IPS-18c (cell line): ENCODE measurements around the gene RNASEL.
A peak's percentile ranks its signal among the peaks of the same experiment; 100 is the strongest.
"Not testable (repeated sequence)": the region's sequence is repeated elsewhere in the genome, so short reads cannot be mapped to it uniquely, and the experiment has no call there.

Experiments
- H3K4me3 ChIP-seq: 2 replicates; pipeline ENCODE4 v1.7.0; 2013; ENCODE audit warnings: low read depth, mild to moderate bottlenecking, low read length, moderate library complexity; ENCODE audit not compliant: insufficient read depth
- H3K9me3 ChIP-seq: one replicate; pipeline ENCODE4 v1.6.1; 2013; ENCODE audit warnings: mild to moderate bottlenecking, low read length, moderate library complexity; ENCODE audit not compliant: control insufficient read depth, insufficient read depth

The RNASEL gene, protein sequence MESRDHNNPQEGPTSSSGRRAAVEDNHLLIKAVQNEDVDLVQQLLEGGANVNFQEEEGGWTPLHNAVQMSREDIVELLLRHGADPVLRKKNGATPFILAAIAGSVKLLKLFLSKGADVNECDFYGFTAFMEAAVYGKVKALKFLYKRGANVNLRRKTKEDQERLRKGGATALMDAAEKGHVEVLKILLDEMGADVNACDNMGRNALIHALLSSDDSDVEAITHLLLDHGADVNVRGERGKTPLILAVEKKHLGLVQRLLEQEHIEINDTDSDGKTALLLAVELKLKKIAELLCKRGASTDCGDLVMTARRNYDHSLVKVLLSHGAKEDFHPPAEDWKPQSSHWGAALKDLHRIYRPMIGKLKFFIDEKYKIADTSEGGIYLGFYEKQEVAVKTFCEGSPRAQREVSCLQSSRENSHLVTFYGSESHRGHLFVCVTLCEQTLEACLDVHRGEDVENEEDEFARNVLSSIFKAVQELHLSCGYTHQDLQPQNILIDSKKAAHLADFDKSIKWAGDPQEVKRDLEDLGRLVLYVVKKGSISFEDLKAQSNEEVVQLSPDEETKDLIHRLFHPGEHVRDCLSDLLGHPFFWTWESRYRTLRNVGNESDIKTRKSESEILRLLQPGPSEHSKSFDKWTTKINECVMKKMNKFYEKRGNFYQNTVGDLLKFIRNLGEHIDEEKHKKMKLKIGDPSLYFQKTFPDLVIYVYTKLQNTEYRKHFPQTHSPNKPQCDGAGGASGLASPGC

DNA sequence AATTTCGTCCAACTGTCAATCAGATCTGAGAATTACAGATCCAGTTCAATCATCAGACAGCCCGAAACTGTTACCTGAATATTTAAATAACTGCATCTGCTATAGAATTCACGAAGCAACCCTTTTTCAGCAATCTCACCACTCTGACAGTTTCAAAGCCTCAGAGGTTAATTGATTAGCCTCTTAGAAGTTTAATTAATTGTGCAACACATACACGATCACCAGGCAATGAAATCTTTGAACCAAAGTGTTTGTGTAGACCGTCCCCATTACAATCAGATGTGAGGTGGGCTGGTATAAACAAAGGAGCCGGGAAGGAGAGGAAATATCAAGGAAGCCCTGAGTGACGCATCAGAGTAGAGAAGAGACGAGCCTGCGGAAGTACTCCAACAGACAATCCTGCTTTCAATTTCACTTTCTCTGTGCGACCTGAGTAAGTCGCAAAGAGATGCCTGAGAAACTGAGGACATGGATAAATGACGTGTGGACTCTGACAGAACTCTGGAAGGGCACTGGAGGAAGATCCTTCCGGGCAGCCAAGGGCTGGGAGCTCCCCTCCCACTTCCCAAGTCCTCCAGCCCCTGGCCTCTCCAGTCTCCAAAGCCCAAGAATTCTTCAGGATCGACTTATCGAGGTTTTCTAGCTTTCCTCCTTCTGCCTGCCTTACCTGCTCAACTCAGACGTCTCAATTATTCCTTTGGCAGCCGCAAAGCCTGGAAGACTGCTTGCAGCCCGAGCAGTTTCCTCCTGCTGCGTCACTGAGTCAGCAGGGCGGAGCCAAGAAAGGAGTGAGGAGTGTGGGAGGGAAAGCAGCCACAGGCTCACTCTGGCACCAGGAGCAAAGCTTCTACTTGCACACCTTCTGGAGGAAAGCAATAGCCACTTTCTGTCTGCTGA is at the start of gene RNASEL:
Gene RNASEL (minus strand): TSS at position 757 of the 897 bp plus-strand sequence. CDS start 2,450 bp downstream, outside the sequence.
- Histone ChIP-seq H3K9me3 (no peaks in the 10 kb centered on the region), H3K4me3 (peak within 1 kb of the TSS; percentile 53)

DNA sequence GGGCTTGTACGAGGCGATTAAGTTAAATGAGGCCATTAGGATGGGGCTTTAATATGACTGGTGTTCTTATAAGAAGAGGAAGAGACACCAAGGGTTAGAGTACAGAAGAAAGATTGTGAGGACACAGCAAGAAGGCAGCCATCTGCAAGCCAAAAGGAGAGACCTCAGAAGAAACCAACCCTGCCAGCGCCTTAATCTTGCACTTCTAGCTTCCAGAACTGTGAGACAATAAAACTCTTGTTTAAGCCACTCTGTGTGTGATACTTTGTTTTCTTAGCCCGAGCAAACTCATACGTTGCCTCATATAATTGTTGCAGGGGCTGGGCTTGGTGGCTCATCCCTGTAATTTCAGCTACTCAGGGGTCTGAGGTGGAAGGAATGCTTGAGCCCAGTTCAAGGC is 48.7 kb upstream of the RNASEL start:
- H3K4me3 ChIP-seq, result no peak overlapping the region

DNA sequence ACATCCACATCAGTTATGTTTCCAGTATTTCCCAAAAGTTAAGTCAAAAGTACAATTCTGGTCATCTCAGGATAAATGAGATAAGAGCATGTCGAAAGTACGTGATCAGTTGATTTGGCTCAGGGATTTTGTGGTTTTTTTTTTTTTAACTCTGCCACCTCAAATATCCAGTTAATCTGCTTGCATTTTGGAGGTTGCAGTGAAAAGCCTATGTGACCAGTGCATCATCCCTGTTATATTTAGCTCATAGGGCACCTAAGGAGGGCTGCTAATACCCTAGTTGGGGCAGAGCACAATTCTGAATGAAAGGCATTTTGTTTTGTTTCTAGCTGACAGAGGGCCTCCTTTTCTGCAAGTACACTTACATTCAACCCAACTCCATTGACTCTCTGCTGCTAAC is 46.8 kb upstream of the RNASEL start:
- H3K9me3 ChIP-seq, result no peaks in the 10 kb centered on the region
- no peak overlapping the region for H3K4me3 ChIP-seq

More for the DNA sequence above, 48.7 kb upstream of the RNASEL start:
- H3K9me3 ChIP-seq, result no peaks in the 10 kb centered on the region

DNA sequence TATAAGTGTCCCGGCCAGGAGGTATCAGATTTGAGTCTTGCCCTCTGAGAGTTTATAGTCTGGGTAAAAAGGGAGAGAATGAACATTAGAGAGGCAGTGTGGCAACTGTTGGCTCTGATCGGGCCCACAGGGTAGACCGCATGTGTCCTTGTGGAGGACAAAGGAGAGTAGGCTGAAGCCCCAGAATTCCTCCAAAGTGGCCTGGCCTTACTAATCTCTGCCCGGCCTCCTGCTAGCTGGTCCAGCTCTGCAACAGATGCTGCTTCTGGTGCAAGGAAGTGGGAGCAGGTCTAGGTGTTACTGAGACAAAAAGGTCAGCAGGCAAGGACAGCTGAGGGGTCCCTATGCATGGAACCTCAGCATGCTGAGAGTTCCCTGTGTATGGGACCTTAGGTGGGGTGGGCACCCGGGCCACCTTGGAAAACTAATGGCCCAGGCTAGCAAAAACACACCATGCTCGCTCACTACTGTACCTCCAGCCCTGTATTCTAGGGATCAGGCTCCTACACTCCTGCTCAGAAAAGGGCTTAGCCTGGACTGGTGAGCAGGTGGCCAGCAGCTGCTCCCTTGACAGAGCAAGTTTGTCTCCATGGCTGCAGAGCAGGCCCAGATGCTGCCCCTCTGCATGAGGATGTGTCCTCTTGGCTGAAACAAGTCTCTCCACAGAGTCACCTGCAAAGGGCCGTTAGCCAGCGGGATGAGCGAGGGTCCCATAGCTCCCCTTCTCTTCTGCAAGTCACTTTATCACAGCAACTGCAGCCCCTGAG is 45.4 kb upstream of the RNASEL start:
- Histone ChIP-seq H3K9me3 (no peaks in the 10 kb centered on the region), H3K4me3 (no peak overlapping the region)

DNA sequence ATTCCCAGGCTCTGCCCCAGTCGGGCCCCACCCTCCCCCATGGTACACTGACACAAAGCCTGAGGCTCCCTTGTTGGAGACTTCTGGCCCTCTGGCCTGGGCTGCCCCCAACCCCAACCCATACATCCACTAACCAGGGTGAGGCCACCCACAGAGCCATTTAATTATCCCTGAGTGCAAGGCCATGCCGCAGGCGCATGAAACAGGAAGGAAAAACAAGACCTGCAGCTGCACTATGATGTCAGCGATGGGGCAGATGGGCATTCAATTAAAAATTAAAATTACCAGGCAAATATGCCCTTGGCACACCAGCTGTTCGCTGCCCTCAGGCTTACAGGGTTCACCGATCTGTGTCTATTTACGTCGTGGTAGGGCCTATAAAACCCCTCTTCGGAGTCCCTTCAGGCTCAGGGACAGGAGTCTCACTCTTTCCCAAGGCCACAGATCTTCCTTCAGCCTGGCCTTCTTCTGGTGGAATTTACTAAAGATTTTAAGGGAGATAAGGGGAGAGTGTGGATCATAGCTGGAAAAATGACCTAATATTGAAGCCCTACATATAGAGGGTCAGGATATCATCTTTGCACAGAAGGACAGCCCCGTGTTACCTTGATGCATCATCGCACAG is 44.7 kb upstream of the RNASEL start:
- no peaks in the 10 kb centered on the region for H3K9me3 ChIP-seq
- no peak overlapping the region for H3K4me3 ChIP-seq

DNA sequence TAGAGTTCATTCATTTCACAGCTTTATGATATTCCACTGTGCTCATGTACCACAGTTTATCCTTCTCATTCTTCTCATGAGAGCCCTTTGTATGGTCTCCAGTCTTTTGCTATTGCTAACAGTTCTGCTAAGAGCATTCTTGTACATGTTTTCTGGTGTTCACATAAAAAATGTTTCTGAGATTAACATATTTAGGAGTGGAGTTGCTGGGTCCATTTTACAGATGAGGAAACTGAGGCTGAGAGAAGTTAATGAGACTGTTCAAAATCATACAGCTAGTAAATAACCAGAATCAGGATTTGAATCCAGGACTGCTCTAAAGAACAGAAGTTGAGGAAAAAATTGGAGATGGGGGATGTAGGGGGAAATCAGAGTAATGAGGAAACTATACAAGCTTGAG is 44.0 kb upstream of the RNASEL start:
- H3K4me3 ChIP-seq, result no peak overlapping the region
- H3K9me3 ChIP-seq, result no peaks in the 10 kb centered on the region

DNA sequence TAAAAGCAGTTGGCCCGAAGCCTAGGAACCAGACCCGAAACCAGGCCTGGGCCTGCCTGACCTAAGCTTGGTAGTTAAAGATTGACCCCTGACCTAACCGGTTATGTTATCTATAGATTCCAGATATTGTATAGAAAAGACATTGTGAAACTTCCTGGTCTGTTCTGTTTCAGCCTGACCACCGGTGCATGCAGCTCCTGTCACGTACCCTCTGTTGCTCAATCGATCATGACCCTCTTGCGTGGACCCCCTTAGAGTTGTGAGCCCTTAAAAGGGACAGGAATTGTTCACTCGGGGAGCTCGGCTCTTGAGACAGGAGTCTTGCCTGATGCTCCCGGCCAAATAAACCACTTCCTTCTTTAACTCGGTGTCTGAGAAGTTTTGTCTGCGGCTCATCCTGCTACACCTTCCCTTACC is 43.4 kb upstream of the RNASEL start:
- not testable (repeated sequence) for H3K4me3 ChIP-seq, H3K9me3 ChIP-seq

DNA sequence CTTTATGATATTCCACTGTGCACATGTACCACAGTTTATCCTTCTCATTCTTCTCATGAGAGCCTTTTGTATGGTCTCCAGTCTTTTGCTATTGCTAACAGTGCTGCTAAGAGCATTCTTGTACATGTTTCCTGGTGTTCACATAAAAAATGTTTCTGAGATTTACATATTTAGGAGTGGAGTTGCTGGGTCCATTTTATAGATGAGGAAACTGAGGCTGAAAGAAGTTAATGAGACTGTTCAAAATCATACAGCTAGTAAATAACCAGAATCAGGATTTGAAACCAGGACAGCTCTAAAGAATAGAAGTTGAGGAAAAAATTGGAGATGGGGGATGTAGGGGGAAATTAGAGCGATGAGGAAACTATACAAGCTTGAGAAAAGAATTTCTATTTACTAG is 42.9 kb upstream of the RNASEL start:
- H3K4me3 ChIP-seq, result no peak overlapping the region
- no peaks in the 10 kb centered on the region for H3K9me3 ChIP-seq

DNA sequence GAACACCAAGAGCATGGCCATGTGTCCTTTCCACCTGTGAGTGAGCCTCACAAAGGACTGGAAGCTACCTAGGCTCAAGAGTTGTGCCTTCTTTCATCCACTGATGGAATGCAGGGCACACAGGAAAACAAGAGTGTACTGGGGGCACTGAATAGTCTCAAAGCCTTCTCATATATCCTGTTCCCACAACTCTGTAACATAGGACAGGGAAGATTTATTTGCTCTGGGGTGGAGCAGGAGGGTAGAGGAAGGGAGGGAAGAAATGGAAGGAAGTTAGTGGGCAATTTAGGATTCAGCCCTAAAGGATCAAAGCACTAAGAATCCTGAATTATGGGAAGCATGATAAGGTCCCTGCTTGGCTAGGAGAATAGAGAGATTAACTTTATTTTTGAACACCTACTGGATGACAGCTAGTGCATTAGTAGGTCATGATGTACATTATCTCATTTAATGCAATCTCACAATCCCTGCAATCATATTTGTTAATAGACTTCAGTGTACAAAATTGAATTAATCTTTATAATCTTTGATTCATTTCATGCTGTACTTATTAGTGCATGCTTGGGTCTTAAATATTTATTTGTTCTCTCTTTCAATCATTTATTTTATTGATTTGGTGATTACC is 42.1 kb upstream of the RNASEL start:
- Histone ChIP-seq H3K4me3 (no peak overlapping the region), H3K9me3 (no peaks in the 10 kb centered on the region)

DNA sequence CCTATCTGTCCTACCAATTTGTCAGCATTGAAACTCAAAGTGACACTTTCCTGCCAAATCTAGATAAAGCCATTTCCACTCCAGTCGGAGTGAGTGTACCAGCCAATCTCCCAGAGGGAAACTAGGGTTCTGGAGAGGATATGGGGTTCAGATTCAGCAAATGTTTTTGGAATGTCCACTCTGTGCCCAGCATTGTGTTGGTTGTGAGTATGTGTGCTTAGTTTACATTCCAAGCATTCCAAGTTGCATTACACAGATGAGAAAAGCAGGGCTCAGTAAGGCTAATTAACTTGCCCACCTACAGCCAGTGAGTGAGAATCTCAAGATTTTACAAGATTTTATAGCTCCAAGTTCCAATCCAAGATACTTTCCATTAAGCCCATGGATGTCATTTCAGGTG is 41.5 kb upstream of the RNASEL start:
- no peaks in the 10 kb centered on the region for H3K9me3 ChIP-seq
- H3K4me3 ChIP-seq, result no peak overlapping the region

DNA sequence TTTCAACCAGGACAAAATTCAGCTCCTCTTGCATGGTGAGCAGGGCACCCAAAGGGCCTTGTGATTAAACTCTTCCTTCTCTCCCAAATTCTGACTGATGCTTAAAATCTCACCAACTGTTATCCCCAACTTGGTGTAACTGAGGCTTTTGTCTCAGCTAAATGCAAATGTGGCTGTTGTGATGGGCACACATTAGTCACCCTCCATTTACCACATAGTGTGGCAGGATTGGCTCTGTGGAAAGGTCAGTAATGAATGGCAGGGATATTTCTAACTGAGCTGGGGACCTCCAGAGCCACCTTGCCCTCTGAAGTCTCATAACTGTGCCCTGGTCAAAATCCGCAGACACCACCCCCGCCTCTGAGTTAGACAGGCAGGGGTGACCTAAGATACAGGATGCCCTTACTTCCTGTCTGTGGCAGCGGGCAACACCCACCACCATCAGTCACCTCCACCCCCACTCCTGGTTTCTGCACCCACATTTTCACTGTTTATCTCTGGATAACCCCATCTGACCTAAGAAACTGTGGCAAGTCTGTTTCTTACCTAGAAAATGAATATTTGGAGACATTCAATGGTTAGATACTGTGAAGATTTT is 40.5 kb upstream of the RNASEL start:
- no peak overlapping the region for H3K4me3 ChIP-seq
- H3K9me3 ChIP-seq, result no peaks in the 10 kb centered on the region

DNA sequence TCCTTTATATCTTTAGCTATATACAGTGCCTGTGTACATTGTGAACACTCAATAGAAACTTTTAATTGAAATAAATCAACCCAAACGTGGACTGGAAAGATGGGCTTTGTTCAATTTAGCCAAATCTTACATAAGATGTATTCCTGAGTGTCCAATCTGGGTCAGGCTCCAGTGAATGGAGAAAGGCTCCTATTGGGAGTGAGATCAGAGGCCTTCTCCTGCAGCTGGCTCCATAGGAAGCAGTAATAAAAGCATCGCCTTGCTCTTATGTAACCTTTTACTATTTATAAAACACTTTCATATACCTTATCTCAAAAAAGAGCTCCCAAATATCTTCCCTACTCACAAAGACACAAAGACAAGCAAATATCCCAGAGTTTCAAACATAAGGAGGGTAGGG is 40.0 kb upstream of the RNASEL start:
- Histone ChIP-seq H3K4me3 (no peak overlapping the region), H3K9me3 (no peaks in the 10 kb centered on the region)

DNA sequence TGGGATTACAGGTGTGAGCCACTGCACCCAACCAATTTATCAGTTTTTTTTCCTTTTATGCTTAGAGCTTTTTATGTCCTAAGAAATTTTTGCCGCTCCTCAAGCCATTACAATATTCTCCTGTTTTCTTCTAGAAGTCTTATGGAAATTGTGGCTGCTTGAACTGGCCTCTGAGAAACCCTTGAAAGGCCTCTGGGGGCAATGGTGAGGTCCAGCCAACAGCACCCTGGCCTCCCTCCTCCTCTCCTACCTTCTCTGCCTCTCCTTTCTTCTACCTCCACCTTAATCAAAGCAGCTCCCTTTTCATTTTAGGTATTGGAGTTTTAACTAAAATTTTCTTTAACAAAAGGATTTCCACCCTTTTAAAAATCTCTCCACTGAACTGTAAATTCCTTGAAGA is 39.6 kb upstream of the RNASEL start:
- no peaks in the 10 kb centered on the region for H3K9me3 ChIP-seq
- no peak overlapping the region for H3K4me3 ChIP-seq

DNA sequence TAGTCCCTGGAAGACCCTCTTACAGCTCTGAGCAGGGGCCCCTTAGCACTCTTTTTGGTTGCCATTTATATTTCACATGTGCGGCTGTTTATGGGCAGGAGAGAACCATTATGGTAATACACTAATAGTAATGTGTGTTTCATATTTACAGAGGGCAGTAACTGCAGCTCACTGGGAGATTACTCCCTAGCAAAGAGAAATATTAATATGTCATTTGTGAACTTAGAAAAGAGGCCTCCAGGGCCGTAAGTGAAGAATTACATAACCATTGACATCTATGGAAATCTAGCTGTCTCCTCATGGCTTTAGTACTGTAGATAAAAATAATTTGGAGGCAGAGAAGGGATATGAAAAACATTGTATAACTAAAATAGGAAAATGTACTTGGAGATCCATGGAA is 38.6 kb upstream of the RNASEL start:
- no peak overlapping the region for H3K4me3 ChIP-seq

DNA sequence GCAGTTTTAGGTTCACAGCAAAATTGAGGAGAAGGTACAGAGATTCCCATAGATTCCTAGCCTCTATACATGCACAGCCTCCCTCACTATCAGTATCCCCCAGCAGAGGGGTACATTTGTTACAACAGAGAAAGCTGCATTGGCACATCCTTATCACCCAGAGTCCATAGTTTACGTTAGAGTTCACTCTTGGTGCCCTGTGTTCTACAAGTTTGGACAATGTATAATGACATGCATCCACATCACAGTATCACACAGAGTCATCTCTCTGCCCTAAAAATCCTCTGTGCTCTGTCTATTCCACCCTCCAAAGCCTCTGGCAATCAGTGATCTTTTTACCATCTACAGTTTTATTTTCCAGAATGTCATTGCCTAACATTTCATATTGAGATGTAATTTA is 37.5 kb upstream of the RNASEL start:
- Histone ChIP-seq H3K4me3 (no peak overlapping the region), H3K9me3 (no peaks in the 10 kb centered on the region)

More for the DNA sequence above, 38.6 kb upstream of the RNASEL start:
- no peaks in the 10 kb centered on the region for H3K9me3 ChIP-seq
